Stimulated activated CD4-positive, alpha-beta T cell treated with anti-CD3 and anti-CD28 coated beads, Interleukin-1b, Interleukin-23, amount 100 ng/mL, for 24 hours (primary cell): ENCODE results near the gene C10orf90.

Experiments used
- DNase-seq, 4 experiments: peaks; one replicate each; pipeline ENCODE4 v3.0.0-alpha.2; 2020; ENCODE audit warnings: low read depth in 4 of 4, low spot score in 1 of 4

The C10orf90 gene

GRCh38 chr10:126670056-126670894, at the start of gene C10orf90:
Gene C10orf90, minus strand, starts transcription at chr10:126670693. Its CDS starts 213 bp downstream, at chr10:126670480.
- no peak for DNase-seq

GRCh38 chr10:126716366-126716765, 45.9 kb upstream of the C10orf90 start:
- no peak for DNase-seq

GRCh38 chr10:126713594-126713993, 43.1 kb upstream of the C10orf90 start:
- no peak for DNase-seq

GRCh38 chr10:126712681-126713080, 42.2 kb upstream of the C10orf90 start:
- no peak for DNase-seq

GRCh38 chr10:126705951-126706565, 35.6 kb upstream of the C10orf90 start:
- DNase-seq: no peak

GRCh38 chr10:126705131-126705530, 34.6 kb upstream of the C10orf90 start:
- DNase-seq: no peak

GRCh38 chr10:126704649-126705048, 34.2 kb upstream of the C10orf90 start:
- no peak for DNase-seq

- DNase-seq: no peak
Observed at GRCh38 chr10:126702181-126702580, 31.7 kb upstream of the C10orf90 start.

- DNase-seq: no peak
Observed at GRCh38 chr10:126701526-126701925, 31.0 kb upstream of the C10orf90 start.

- DNase-seq: no peak
Observed at GRCh38 chr10:126696684-126697083, 26.2 kb upstream of the C10orf90 start.

- DNase-seq: no peak
Observed at GRCh38 chr10:126691456-126691855, 21.0 kb upstream of the C10orf90 start.

- DNase-seq: no peak
Observed at GRCh38 chr10:126690534-126690933, 20.0 kb upstream of the C10orf90 start.

GRCh38 chr10:126689461-126689994, 19.0 kb upstream of the C10orf90 start:
- DNase-seq: no peak

- DNase-seq: no peak
Observed at GRCh38 chr10:126687121-126687606, 16.7 kb upstream of the C10orf90 start.

GRCh38 chr10:126686719-126687118, 16.2 kb upstream of the C10orf90 start:
- no peak for DNase-seq

- no peak for DNase-seq
Observed at GRCh38 chr10:126686268-126686667, 15.8 kb upstream of the C10orf90 start.

- no peak for DNase-seq
Observed at GRCh38 chr10:126685756-126686155, 15.3 kb upstream of the C10orf90 start.

GRCh38 chr10:126684171-126684745, 13.8 kb upstream of the C10orf90 start:
- DNase-seq: no peak

GRCh38 chr10:126683466-126683865, 13.0 kb upstream of the C10orf90 start:
- no peak for DNase-seq

GRCh38 chr10:126675656-126676438, 5.4 kb upstream of the C10orf90 start:
- no peak for DNase-seq
